DOHH2 (cell line): ENCODE data around the gene SLC9A9.

Source experiments
- EZH2phosphoT487 ChIP-seq: fragments of 200-600 bp; sonication (generic); IDR thresholded peaks from 2 replicates; pipeline ENCODE4 v1.6.1; 2017; ENCODE audit warnings: borderline replicate concordance, mild to moderate bottlenecking, antibody characterized with exemption, low read length, moderate library complexity, mixed read lengths
- TF ChIP-seq, protein P1 (sequence below): fragments of 200-600 bp; sonication (generic); IDR thresholded peaks from one replicate; pipeline ENCODE4 v1.5.1; 2014; ENCODE audit warnings: antibody characterized with exemption, mild to moderate bottlenecking, low read depth, low read length; ENCODE audit not compliant: poor library complexity, severe bottlenecking

DNA sequence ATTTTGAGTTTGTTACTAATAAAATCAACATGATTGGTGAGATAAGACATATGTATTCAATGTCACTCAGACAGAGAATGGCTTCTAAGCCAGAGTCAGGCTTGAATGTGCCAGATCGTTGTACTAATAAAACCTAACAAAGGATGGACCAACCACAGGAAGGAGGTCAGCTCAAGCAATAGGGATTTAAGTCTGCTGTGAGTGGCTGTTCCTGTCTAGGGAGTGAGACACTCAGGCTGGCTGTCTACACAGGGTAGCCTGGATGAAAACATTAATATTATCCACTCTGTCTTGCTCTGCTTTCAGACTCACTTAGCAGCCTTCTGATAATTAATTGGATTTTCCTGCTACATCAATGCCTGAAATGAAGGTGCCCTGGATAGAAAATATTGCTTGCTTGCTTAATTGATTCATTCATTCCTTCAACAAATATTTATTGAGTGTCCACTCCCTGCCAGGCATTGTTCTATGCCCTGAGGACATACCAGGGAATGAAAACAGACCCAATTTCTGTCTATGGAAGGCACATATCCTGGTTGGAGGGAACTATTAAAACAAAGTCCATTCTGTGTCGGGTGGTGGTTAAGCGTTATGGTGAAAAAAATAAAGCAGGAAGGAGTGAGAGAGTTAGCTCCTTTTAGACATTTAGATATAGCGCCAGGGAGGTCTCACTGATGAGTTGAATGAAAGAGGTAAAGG, 489.3 kb downstream of the SLC9A9 start:
- TF ChIP-seq, protein P1, sequence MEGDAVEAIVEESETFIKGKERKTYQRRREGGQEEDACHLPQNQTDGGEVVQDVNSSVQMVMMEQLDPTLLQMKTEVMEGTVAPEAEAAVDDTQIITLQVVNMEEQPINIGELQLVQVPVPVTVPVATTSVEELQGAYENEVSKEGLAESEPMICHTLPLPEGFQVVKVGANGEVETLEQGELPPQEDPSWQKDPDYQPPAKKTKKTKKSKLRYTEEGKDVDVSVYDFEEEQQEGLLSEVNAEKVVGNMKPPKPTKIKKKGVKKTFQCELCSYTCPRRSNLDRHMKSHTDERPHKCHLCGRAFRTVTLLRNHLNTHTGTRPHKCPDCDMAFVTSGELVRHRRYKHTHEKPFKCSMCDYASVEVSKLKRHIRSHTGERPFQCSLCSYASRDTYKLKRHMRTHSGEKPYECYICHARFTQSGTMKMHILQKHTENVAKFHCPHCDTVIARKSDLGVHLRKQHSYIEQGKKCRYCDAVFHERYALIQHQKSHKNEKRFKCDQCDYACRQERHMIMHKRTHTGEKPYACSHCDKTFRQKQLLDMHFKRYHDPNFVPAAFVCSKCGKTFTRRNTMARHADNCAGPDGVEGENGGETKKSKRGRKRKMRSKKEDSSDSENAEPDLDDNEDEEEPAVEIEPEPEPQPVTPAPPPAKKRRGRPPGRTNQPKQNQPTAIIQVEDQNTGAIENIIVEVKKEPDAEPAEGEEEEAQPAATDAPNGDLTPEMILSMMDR = no peak
- no peak for TF ChIP-seq EZH2phosphoT487
